GM18499 (cell line): ENCODE data around the gene DCAF12.

Experiments
- ATAC-seq: cut with Tn5 transposase; IDR thresholded peaks from one replicate; pipeline ENCODE4 v1.9.1; 2021; ENCODE audit warnings: moderate number of reproducible peaks; ENCODE audit not compliant: insufficient read depth, unreplicated experiment

DCAF12 gene

DNA sequence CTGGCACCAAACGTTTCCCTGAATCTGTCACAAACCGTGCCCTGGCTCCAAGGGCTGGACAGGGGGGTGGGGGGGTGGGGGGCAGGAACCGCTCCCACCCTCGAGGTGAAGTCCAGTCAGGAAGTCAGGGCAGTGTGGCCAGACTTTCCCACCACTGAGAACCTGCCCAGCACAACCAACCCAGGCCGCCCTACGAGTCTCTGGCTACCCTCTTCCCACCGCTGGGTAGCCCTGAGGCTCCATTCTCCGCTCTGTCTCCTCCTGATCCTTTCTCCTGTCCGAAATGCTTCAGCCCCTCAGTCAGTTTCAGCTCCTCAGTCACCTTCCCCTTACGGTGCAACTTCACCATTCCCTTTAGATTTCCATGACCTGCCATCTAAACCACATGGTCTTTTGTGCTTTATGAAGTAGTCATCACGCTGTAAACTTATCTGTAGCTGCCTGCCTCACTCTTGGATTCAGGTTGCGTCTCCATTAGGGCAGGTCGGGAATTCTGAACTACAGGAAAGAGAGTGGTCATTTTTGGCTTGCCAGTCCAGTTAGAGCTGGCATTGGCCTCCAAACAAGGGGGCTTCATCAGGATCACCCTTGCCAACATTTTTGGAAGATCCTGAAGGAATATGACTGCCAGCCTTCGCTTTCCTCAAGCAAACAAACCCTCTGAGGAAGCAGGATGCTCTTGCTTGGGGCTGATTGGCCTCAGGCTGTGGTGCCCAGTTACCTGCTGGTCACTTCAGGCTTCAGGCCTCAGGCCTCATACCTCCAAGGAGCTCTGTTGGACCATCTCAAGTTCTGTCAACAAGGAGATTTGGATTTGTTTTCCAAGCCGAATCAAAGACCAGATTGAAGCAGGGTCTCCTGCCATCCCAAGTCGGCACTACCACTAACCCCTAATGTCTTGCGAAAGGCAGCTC lies 794 bp upstream of the DCAF12 start:
- ATAC-seq, result no peak

DNA sequence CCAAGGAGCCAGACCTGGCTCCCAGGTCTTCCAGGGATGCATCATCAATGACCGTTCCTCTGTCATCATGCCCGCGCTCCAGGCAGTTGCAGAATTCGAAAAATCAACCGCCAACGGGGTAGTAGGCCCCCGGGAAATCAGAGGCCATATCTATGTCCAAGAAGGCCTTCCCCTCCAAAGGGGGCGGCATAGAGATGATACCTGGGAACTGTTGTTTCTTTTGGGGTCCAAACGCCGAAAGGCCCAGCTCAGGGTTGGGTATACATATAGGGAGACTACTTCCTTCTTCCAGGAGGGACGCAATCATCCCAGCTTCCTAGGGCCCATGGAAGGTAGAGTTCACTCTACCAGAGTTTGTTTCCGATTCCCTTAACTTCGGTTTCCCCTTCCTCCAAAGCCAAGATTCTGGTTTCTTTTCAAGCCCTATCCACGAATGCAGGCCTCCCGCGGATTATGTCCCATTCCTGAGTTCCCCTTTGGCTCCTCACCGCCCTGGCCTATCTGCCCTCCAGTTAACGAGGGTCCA lies 754 bp downstream of the DCAF12 start:
- no peak for ATAC-seq

DNA sequence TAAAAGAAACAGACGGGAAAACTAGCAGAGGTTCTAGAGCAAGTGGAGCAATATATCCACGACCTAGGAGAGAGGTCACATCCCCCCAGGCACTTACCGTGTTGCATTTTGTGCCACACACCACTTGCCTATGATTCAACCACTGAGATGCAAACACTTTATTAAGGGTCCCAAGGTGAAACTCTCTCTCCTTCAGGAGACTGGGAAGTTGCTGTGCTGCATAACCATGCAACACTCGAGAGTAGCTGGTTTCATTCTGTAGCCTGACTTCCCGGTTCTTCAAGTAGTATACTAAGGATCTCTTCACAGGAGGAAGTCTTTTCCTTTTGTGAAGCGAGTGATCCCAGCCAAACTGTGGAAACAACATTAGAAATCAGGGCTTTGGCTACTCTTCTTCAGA lies 1.6 kb downstream of the DCAF12 start:
- no peak for ATAC-seq

DNA sequence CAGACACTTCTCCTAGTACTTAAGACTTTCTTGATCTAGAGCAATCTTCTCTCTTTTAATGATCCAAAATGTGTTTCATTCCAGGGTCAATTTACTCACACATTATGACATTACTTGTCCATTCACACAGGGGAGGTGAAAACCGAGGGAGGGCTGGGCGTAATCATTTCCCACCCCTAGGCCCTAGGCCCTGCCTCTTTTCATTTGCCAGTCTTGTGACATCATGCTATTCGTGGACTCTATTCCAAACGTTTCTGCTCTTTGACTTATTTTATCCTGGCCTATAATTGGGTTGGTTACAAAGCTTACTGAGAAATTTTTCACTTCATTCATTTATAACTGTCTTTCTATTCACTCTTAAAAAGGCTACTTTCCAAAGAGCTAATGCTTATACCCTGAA lies 2.4 kb downstream of the DCAF12 start:
- ATAC-seq, result no peak

DNA sequence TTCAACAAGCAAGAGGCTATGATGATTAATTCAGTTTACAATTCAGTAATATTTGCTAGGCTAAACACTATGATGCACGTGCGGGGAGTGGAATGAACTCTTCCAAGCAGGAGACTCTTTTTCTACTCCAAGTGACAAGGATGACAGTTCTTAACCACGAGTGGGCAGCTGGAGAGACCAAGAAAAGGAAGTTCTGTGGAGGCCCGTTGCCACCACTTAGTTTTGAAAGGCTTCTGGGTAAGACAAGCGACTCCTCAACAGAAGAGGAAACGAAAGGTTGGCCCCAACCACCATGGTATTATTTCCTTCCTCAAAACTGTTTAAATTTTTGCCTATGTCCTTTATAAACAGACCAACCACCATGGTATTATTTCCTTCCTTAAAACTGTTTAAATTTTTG lies 2.8 kb downstream of the DCAF12 start:
- no peak for ATAC-seq

DNA sequence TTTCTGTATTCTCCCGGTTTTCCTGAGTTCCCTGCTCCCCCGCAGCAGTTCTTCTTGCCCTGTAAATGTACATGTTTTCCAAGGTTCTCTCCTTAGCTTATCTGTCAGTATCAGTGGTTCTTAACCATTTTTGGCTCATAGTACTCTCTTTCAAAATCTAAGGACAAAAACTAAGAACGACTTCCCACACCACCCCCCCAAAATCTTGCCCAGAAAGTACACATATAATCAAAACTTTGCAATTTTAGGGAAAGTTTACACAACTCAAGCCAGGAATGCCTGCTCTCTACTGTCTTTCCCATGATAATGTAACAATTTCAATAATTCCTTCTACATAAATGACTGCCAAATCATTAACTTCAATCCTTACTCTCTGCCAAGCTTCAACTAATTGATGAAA lies 4.5 kb downstream of the DCAF12 start:
- ATAC-seq, result no peak

DNA sequence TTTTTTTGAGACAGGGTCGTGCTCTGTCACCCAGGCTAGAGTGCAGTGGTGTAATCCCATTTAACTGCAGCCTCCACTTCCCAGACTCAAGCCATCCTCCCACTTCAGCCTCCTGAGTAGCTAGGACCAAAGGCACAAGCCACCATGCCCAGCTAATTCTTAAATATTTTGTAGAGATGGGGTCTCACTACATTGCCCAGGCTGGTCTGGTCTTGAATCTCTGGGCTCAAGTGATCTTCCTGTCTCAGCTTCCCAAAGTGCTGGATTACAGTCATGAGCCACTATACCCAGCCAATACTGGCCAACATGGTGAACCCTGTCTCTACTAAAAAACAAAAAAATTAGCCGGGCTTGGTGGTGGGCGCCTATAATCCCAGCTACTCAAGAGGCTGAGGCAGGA lies 6.8 kb downstream of the DCAF12 start:
- no peak for ATAC-seq

DNA sequence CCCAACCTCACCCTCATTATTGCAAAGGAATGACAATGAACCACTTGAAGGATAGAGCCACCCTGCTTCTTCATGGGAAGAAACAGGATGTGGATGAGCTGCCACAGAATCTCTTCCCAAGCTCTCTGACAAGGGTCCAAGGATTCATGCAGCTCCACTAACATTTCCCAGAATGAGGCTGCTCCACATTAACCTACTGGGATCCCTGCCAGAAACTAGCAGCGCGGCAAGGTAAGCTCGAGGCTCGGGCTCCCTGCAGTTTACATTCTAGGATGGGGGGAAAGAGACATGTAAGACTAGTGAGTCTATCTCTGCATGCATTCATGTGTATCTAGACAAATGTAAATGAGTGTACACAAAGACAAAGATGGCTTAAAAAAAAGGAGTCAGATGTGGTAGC lies 12.1 kb downstream of the DCAF12 start:
- ATAC-seq, result no peak

DNA sequence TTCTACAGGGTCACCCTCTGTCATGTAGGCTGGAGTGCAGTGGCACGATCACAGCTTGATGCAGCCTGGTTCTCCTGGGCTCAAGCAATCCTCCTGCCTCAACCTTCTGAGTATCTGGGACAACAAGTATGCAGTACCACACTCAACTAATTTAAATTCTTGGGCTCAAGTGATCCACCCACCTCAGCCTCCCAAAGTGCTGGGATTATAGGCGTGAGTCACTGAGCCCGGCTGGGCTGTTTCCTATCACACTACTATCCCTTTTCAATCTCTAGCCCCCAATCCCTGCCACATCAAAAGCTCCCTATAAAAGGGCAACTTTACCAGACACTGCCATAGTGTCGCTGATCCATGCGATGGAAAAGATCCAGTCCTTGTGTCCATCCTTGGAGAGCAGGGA lies 20.4 kb downstream of the DCAF12 start:
- no peak for ATAC-seq

DNA sequence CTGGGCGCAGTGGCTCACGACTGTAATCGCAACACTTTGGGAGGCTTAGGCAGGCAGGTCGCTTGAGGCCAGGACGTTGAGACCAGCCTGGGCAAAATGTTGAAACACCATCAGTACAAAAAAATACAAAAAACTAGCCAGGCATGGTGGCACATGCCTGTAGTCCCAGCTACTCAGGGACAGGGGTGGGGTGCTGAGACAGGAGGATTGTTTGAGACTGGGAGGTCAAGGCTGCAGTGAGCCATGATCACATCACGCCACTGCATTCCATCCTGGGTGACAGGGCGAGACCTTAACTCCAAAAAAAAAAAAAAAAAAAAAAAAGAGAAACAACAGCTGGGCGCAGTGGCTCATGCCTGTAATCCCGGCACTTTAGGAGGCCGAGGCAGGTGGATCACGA lies 23.7 kb downstream of the DCAF12 start:
- ATAC-seq, result no peak

DNA sequence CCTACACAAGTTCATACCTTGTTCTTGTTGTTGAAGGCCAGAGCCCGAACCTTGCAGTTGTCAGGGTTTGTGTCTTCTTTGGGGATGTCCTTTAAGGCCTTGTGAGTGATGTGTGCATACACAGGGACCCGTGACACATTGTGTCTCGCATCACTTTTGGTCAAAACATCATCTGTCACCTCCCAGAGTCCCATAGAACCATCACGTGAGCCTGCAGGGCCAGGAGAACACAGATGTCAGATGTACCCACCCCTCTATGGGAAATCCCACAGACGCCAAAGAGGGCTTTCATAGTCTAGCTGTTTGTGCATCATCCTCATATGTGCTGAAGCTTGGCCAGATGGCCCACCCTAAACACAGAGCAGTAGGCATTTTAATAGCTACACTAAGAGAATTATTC lies 28.2 kb downstream of the DCAF12 start:
- ATAC-seq, result no peak

DNA sequence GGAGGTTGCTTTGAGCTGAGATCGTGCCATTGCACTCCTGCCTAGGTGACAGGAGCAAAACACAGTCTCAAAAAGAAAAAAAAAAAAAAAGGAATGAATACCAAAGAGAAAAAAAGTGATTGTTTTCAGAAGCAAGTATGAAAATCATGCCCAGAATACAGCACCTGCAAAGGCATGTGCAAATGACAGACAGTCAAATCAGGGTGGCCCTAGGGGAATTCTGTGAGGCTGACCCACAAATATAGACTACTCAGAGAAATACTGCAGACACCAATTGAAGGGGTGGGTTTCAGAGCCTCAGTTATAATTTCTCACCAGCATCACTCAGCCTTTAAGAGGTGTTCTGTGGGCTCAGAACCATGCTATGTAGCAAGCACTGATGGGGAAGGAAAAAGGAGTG lies 28.6 kb downstream of the DCAF12 start:
- no peak for ATAC-seq

DNA sequence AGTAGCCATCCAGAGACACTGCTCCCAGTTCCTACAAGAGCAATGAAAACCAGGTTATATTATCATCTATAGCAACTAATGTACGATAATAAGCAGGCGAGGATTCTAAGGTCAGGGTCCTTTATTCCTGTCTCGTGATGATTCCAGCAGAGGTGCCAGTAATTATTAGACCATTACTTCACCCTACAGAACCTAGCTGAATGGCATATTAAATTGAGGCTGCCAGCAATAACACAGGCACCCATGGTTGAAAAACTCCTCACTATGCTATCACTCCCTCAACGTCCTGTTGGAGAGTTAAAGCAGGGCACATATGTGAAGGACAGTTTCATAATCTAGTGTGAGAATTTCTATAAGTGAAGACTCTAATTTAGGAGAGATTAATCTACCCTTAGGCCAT lies 29.7 kb downstream of the DCAF12 start:
- no peak for ATAC-seq

DNA sequence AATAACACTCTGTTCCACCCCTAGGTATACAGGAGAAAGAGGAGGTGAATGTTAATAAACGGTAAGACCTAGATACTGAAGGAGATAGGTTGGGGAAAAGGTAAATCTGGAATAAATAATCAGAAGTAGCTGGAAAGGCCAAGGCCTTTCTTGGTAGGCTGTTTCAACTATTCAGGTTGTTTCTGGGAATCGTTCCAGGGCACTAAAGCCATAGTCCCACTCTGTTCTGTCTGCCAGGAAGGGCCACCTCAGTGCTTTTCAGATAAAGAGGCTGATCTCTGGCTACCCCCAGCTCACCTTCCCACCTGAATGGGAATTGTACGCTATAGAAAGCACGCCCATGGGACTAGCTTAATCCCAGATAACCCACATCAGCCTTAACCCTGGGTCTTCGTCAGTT lies 32.9 kb downstream of the DCAF12 start:
- no peak for ATAC-seq

DNA sequence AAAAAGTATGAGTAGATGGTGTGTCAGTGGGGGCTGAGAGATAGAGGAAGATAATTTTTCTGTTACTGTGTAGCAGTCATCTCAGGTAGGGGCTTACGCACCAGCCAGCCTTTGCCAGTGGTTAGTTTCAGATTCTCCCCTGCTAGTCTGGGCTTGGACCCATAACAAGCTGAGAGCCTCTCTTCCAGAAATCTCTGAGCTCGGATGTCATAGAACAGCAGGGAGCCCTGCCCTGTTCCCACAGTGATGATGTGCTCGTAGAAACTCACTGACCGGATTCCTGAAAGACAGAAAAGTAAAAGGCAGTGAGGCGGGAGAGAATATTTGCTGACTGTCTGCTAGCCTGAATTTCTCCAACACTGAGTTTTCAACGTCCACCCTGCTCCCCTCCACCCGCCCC lies 37.2 kb downstream of the DCAF12 start:
- no peak for ATAC-seq

DNA sequence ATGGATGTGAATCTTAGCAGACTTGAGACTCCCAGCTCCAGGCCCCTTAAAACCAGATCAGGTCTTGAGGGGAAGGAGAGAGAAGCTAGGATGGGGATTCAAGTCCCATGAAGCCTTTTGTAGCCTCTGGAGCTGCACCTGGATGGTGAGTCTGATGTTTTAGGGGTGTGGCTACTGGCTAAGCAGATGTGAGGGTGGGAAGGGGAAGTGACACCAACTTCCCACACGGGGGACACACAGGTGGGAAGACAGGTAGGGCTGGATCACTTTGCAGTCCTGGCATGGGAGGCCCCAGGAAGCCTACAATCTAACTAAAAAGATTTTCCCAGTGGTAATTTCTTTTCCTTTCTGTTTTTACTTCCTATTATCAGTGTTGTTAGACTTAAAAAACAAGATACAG lies 39.1 kb downstream of the DCAF12 start:
- ATAC-seq, result no peak

DNA sequence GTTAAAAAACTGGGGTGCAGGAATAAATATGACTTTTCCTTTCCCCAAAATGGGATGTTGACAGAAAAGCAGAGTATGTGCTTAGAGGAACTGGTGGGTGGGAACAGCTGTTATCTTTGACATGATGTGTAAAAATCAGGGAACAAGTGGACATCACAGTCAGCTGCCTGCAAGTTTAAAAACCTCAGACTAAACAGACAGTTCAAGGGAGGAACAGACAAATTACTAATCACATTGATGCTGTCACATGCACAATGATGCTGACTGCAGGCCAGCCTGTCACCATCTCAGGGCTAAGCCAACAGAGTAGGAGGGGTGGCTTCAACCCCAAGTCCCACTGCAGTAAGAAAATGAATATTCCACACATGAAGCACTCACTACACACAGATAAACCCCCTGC lies 39.6 kb downstream of the DCAF12 start:
- no peak for ATAC-seq

DNA sequence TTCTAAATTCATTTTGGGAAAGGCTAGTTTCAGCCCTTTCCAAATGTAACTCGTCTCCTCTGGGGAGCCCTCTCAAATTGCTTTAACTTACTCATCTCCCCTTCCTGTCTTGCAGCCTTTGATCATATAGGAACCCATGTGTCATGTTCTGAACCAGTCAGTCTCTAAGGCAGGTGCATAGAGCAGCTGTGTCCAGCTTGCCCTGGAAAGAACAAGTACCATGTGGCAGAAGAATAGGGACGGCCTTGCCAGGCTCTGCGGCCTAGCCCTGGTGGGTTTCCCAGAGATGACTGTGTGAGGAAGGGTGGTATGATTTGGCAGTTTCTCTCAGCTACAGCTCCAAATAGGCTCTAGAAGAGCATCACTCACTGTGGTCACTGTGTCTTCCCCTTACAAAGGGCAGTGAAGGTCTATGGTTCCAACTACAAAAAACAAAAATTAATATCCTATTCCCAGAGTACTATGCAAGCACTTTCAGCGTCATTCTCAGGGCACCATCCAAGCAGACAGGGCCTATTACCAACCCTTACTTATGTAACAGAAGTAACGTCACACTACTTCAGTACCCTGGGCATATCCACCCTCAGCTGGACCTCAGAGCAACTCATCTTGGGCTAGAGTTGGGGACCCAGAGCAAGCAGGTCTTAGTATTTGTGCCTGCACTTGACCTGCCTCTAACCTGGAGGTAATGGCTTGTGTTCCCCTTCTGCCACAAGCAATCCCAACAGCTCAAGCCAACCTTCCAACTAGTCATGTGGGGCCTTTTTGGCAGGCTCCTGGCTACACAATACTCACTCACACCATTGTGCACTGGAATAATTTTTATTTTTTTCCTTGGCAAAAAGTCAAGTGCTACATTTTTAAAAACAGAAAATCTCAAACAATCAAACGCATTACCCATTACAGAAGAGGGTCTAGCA lies 40.7 kb downstream of the DCAF12 start:
- no peak for ATAC-seq

DNA sequence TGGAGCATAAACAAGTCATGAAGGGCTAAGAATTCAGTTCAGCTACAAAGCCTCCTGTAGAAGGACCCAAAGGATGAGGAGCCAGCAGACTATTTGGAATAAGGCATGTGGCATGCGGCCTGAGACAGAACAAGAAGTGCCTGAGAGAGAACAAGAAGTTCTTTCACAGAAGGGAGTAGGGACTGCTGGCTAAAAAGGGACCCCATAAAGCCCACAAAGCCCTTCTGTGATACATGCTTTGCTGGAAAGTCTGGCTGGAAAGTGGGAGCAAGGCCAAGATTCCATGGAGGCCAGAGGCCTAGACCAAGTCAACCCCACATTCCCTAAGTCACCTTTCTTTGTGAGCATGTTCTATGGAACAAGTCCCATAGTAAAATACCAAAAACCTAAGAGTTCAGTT lies 41.9 kb downstream of the DCAF12 start:
- ATAC-seq, result no peak

DNA sequence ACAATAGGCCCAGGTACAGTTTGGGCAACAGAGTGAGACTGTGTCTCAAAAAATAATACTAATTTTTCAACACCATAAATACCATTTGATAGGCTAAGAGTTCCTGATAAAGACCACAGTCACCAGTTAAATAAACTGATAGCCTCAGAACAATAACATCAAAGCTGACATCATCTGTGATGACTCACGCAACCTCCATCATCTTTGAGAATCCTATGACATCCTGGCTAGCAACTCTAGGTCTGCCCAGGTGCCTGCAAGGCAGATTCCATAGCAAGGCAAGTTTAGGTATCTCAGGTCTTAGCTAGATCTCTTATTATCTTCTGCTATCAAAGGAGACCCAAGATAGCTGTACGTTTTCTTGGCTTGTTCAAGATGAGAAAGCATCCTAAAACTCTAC lies 47.3 kb downstream of the DCAF12 start:
- no peak for ATAC-seq

DNA sequence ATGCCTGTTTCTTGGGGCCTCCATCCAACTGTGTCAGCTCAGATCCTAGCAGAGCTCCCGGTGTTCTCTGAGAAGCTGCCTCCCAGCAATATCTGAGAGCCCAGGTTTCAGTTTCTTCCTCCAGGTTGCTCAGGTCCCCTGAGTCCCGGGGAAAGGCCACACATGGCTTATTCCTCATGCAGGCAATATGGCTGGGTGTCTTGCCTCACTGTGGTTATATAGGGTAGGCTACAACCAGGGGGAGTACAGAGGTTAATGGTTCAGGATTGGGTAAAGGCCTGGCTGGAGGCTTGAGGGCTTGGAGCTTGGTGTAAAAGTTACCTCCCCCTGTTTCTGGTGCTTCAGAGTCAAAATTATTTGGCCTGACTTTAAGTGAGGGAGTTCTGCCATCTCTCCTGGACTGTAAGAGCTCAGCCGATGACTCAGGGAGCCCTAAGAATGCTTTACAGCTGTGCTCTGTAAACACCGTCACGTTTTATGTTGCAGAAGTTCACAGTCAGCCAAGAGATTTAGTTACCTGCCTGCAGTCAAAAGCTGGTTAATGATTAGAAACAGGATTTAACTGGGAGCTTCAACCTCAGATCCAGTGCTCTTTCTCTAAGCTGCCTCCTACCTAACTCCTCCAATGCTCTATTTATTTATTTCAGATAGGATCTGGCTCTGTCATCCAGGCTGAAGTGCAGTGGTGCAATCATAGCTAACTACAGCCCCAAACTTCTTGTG lies 53.5 kb downstream of the DCAF12 start:
- ATAC-seq, result no peak
